ENCODE results near the gene CELSR1.

The CELSR1 gene

DNA sequence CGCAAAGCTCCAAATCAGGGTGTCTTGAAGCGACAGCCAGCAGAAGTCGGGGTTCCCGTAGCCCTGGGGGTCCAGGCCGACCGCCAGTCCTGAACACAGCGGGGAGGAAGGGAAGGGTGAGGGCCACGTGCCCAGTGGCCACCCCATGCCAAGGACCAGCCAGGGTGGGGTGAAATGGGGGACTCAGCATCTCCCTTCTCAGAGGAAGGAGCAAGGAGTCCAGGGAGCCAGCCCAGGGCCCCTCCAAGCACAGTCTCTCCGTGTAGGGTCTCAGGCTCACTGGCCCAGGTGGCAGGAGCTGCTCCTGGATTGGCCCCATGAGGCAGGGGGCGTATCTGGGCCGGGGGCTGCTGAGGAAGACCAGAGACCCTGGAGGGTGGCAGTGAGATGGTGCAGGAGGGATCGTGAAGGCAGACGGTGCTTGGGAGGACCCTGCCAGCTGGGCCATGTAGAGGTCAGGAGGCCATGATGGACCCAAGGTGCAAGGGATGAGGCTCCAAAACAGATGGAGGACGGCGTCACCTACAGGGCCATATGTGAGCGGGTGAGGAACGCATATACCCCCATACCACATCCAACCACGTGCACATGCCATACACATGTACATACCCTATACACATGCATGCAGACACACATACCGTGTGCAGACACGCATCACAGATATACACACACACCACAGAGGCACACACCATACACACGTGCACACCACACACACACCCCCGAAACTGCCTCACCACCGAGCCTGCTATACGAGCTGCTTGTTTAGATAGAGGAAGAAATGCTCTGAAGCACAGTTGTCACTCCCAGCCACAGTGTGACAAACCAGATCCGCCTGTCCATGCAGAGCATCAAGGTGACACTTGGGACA, 167.5 kb downstream of the CELSR1 start:
- no peak overlapping the region for H3K4me3 ChIP-seq (ENCODE audit: low read depth in 1 of 2, low read length in 1 of 2)
- no peaks in the 10 kb centered on the region for H3K9me3 ChIP-seq
- H3K27ac ChIP-seq: no peak overlapping the region
- TF ChIP-seq, protein P1, sequence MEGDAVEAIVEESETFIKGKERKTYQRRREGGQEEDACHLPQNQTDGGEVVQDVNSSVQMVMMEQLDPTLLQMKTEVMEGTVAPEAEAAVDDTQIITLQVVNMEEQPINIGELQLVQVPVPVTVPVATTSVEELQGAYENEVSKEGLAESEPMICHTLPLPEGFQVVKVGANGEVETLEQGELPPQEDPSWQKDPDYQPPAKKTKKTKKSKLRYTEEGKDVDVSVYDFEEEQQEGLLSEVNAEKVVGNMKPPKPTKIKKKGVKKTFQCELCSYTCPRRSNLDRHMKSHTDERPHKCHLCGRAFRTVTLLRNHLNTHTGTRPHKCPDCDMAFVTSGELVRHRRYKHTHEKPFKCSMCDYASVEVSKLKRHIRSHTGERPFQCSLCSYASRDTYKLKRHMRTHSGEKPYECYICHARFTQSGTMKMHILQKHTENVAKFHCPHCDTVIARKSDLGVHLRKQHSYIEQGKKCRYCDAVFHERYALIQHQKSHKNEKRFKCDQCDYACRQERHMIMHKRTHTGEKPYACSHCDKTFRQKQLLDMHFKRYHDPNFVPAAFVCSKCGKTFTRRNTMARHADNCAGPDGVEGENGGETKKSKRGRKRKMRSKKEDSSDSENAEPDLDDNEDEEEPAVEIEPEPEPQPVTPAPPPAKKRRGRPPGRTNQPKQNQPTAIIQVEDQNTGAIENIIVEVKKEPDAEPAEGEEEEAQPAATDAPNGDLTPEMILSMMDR (IDR thresholded peaks at IDR 0.05): no peak
- no peaks in the 10 kb centered on the region for H3K4me1 ChIP-seq (ENCODE audit: control insufficient read depth in 1 of 2, insufficient read depth in 1 of 2, low read depth in 1 of 2, low read length in 1 of 2)
- no peaks in the 10 kb centered on the region for H3K36me3 ChIP-seq
- peaks cover 52% of the 10 kb centered on the region for H3K27me3 ChIP-seq

DNA sequence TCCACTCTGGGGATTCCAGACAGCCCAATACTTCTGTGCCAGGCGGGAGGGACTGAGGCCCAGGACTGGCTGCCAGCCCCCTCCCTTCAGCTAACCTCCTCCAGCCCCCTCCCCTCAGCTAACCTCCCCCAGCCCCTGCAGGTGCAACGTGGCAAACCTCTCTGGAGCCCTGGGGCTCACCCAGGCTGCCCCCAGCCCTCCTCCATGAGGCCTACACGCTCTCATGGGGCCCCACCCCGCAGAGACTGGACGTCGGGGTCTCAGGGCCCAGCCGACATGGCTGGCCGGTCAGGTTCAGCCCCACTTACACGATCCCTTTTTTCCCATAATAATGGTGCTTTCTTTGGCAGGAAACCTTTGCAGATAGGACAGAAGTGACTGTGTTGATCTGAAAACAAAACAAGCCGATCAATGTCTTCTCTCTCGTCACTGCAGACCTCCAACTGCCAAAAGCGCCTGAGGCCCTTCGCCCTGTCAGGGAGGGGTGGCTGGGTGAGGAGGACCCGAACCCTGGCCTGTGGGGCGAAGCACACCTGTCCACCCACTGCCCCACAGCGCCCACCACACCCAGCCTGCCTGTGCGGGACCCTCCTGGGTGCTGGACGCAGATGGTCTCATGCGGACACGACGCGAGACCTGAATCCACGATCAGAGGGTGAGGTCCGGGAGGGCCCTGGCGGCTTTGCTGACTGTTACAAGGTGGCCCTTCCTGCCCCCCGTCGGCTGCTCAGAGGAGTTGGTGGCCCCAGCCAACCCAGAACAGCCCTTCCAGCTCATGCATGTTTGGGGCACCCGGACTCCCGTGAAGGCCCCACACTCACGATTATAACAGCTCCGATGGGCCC, 168.3 kb downstream of the CELSR1 start:
- TF ChIP-seq, protein P1 (IDR thresholded peaks at IDR 0.05): no peak
- H3K9me3 ChIP-seq: no peaks in the 10 kb centered on the region
- H3K4me1 ChIP-seq (ENCODE audit: control insufficient read depth in 1 of 2, insufficient read depth in 1 of 2, low read depth in 1 of 2, low read length in 1 of 2): no peaks in the 10 kb centered on the region
- no peaks in the 10 kb centered on the region for H3K36me3 ChIP-seq
- H3K27me3 ChIP-seq: peaks cover 44% of the 10 kb centered on the region
- H3K27ac ChIP-seq: no peak overlapping the region
- H3K4me3 ChIP-seq (ENCODE audit: low read depth in 1 of 2, low read length in 1 of 2): no peak overlapping the region

DNA sequence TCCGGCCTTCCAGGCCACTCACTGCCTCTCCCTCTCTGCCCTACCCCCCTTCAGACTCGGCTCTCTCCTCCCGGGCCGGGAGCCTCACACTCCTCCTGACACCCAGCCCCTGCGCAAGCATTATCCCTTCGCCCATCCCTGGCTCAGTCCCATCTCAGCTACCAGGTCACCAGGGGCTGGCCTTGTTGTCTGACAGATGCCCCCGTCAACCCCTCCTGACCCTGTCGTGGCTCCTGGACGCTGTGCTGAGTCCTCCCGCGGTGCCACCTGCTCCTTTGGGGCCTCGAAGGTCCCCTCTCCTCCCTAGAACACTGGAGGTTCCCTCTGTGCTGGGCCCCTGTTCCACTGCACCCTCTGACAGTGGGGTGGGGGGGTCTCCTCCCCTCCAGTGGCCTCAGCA, 169.0 kb downstream of the CELSR1 start:
- no peak overlapping the region for H3K4me3 ChIP-seq (ENCODE audit: low read depth in 1 of 2, low read length in 1 of 2)
- TF ChIP-seq, protein P1 (IDR thresholded peaks at IDR 0.05): no peak
- no peaks in the 10 kb centered on the region for H3K36me3 ChIP-seq
- H3K9me3 ChIP-seq: no peaks in the 10 kb centered on the region
- no peaks in the 10 kb centered on the region for H3K4me1 ChIP-seq (ENCODE audit: control insufficient read depth in 1 of 2, insufficient read depth in 1 of 2, low read depth in 1 of 2, low read length in 1 of 2)
- H3K27me3 ChIP-seq: peaks cover 37% of the 10 kb centered on the region
- no peak overlapping the region for H3K27ac ChIP-seq

DNA sequence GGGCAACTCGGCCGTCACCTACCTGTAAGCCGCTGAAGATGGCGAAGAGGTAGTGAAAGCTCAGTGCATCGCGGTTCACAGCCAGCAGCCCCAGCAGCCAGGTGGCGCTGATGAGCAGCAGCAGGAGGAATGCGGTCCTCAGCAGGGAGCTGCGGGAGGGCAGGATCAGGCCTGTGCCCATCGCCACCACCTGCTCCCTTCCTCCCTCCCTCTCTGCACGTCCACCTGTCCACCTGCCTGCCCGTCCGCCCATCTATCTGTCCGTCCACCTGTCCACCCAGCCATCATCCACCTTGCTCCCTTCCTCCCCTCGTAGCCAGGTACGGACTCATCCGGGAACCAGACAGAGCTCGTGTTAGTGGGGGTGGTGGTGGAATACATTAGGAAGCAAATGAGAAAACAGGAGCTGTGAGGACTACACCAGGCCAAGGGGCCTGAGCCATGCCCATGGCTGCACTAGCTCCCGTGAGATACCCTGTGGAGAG, 169.7 kb downstream of the CELSR1 start:
- Histone ChIP-seq H3K36me3 (no peaks in the 10 kb centered on the region), H3K4me3 (ENCODE audit: low read depth in 1 of 2, low read length in 1 of 2) (no peak overlapping the region), H3K4me1 (ENCODE audit: control insufficient read depth in 1 of 2, insufficient read depth in 1 of 2, low read depth in 1 of 2, low read length in 1 of 2) (no peaks in the 10 kb centered on the region), H3K9me3 (no peaks in the 10 kb centered on the region), H3K27ac (no peak overlapping the region), H3K27me3 (peaks cover 30% of the 10 kb centered on the region)
- TF ChIP-seq, protein P1 (IDR thresholded peaks at IDR 0.05): peak; percentile 17

DNA sequence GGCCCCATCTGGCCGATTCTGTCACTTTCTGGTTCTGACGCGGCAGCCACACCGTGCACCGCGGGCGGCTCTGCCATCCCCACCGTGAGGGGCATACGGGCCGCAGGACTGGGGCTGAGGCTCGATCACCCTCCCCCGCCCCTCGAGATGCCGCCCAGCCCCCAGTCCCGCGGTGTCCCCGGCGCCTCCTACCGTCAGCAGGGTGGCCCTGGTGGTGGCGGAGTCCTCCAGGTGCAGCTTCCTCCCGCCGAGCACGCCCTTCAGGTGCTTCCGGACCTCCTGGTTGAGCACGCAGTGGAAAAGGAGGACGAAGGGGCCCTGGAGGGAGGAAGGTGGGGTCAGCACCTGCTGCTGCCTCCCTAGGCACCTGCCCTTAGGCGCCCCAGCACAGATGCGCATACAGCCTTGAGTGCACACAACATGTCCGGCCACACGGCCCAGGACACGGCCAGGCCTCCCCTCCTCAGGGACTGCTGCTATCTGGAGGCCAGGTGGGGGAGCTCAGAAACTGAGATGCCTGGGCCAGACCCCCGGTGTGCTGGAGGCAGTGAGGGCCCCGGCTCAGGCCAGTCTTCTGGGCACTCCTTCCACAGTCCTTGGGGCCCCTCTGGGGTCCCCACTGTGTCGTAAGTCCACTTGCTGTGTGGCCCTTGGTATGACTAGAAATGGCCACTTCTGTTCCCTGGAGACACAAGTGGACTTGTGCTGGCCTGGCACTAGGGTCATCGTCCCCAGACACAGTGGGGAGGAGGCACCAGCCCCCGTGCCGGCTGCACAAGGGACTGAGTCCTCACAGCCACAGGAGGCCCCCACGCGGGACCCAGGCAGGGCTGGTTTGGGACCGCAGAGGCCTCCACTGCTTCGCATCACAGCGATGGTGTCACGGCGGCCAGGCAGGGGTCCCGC, 170.4 kb downstream of the CELSR1 start:
- Histone ChIP-seq H3K27me3 (peaks cover 23% of the 10 kb centered on the region), H3K4me3 (ENCODE audit: low read depth in 1 of 2, low read length in 1 of 2) (no peak overlapping the region)

More for the DNA sequence above, 170.4 kb downstream of the CELSR1 start:
- H3K27ac ChIP-seq: no peak overlapping the region
- H3K36me3 ChIP-seq: no peaks in the 10 kb centered on the region
- TF ChIP-seq, protein P1 (IDR thresholded peaks at IDR 0.05): no peak
- H3K9me3 ChIP-seq: no peaks in the 10 kb centered on the region
- H3K4me1 ChIP-seq (ENCODE audit: control insufficient read depth in 1 of 2, insufficient read depth in 1 of 2, low read depth in 1 of 2, low read length in 1 of 2): no peaks in the 10 kb centered on the region
